H1 (cell line): Measurements from ENCODE around the gene ZNF407. TPM values are rescaled to one million over a fixed set of nuclear protein-coding genes. Genes with fewer than 3 reads are reported as not detected.

ENCODE experiments used
- CTCF ChIA-PET: fragments of 300-600 bp; sonication (Branson Sonifier 250); formaldehyde crosslinking; loops from one replicate; lab custom pipeline; 2021; ENCODE audit not compliant: partially characterized antibody; lab: Charles Lee
- POLR2A ChIA-PET: fragments of 300-600 bp; sonication (Branson Sonifier 250); formaldehyde crosslinking; loops from one replicate; lab custom pipeline; 2021; ENCODE audit warnings: inconsistent platforms; ENCODE audit not compliant: partially characterized antibody; lab: Charles Lee
- DNase-seq, 2 experiments: peaks; one replicate each; pipeline versions ENCODE4 v3.0.0 to v3.0.0-alpha.2; 2010 to 2022; ENCODE audit warnings: low spot score in 2 of 2, low read depth in 1 of 2, mixed read lengths in 1 of 2
- FAIRE-seq: peaks from 2 replicates; lab custom pipeline; 2011; peaks lifted over from hg19 to GRCh38; lab: Jason Lieb, UNC
- H2AFZ ChIP-seq: 2 replicates; pipeline ENCODE4 v1.8.1; 2012; ENCODE audit warnings: low read length, inconsistent platforms
- H2AK5ac ChIP-seq: 2 replicates; pipeline ENCODE4 v1.6.1; 2013; ENCODE audit warnings: low read depth, low read length
- H2BK120ac ChIP-seq: replicated peaks from 2 replicates; pipeline ENCODE3; 2013; ENCODE audit warnings: low read depth, low read length, inconsistent platforms
- H2BK12ac ChIP-seq: 2 replicates; pipeline ENCODE4 v1.6.1; 2013; ENCODE audit warnings: low read depth, low read length
- H2BK15ac ChIP-seq: 2 replicates; pipeline ENCODE4 v1.6.1; 2013; ENCODE audit warnings: low read length
- H2BK20ac ChIP-seq: 2 replicates; pipeline ENCODE4 v1.6.1; 2013; ENCODE audit warnings: low read length
- H2BK5ac ChIP-seq: 2 replicates; pipeline ENCODE4 v1.6.1; 2013; ENCODE audit warnings: low read depth, low read length
- H3K14ac ChIP-seq: 2 replicates; pipeline ENCODE4 v1.6.1; 2013; ENCODE audit warnings: inconsistent platforms; ENCODE audit not compliant: insufficient read length
- H3K18ac ChIP-seq: 2 replicates; pipeline ENCODE4 v1.6.1; 2013; ENCODE audit warnings: low read length; ENCODE audit errors: extremely low read depth
- H3K23ac ChIP-seq: 2 replicates; pipeline ENCODE4 v1.6.1; 2013; ENCODE audit warnings: inconsistent platforms; ENCODE audit not compliant: insufficient read length
- H3K23me2 ChIP-seq: 2 replicates; pipeline ENCODE4 v1.6.1; 2013; ENCODE audit warnings: low read depth, low read length
- H3K27ac ChIP-seq: 2 replicates; pipeline ENCODE4 v1.6.1; 2011; ENCODE audit warnings: low read depth, low read length, inconsistent platforms
- H3K27me3 ChIP-seq, 4 experiments: replicated peaks in 1 of 4; 1 replicate in 1 of 4; 2 replicates in 3 of 4; pipeline versions ENCODE4 v1.6.1 to v1.8.1; 2011 to 2013; ENCODE audit warnings: low read length in 3 of 4, mild to moderate bottlenecking in 3 of 4, inconsistent platforms in 2 of 4, mixed read lengths in 2 of 4, moderate library complexity in 1 of 4; ENCODE audit not compliant: control insufficient read depth in 3 of 4, insufficient read depth in 3 of 4; ENCODE audit errors: extremely low read depth in 1 of 4
- H3K36me3 ChIP-seq, 4 experiments: 2 replicates each; pipeline versions ENCODE4 v1.6.1 to v1.8.1; 2011 to 2013; ENCODE audit warnings: mild to moderate bottlenecking in 4 of 4, low read length in 3 of 4, moderate library complexity in 2 of 4, control low read depth in 1 of 4, inconsistent platforms in 1 of 4; ENCODE audit not compliant: insufficient read depth in 4 of 4, control insufficient read depth in 2 of 4
- H3K4ac ChIP-seq: replicated peaks from 2 replicates; pipeline ENCODE3; 2013; ENCODE audit warnings: low read length, low read depth, mixed read lengths, inconsistent platforms; ENCODE audit not compliant: insufficient read length
- H3K4me1 ChIP-seq, 4 experiments: replicated peaks in 1 of 4; 1 replicate in 1 of 4; 2 replicates in 3 of 4; pipeline versions ENCODE4 v1.6.1 to v1.8.1; 2011 to 2013; ENCODE audit warnings: low read length in 3 of 4, inconsistent platforms in 2 of 4, mixed read lengths in 1 of 4; ENCODE audit not compliant: insufficient read depth in 4 of 4, control insufficient read depth in 3 of 4
- H3K4me2 ChIP-seq, 2 experiments: 2 replicates each; pipeline versions ENCODE4 v1.6.1 to v1.8.1; 2011 to 2013; ENCODE audit warnings: low read depth in 2 of 2, low read length in 2 of 2, control low read depth in 1 of 2, inconsistent platforms in 1 of 2, mild to moderate bottlenecking in 1 of 2; ENCODE audit not compliant: insufficient read depth in 1 of 2
- H3K4me3 ChIP-seq, 4 experiments: fragments of 200-600, 300-600 bp in 1 of 4; sonication (generic), shearing (Covaris generic), sonication (Bioruptor Twin) in 1 of 4; 2 replicates each; pipeline versions ENCODE4 v1.5.1 to v1.8.1; 2011 to 2016; ENCODE audit warnings: low read length in 4 of 4, low read depth in 3 of 4, control low read depth in 2 of 4, inconsistent platforms in 2 of 4, mild to moderate bottlenecking in 2 of 4, mixed read lengths in 1 of 4, moderate library complexity in 1 of 4; ENCODE audit not compliant: insufficient read depth in 2 of 4; ENCODE audit errors: extremely low read depth in 1 of 4
- H3K56ac ChIP-seq: replicated peaks from 2 replicates; pipeline ENCODE3; 2013; ENCODE audit warnings: low read depth, mild to moderate bottlenecking, mixed read lengths, low read length, inconsistent platforms; ENCODE audit not compliant: insufficient read length
- H3K79me1 ChIP-seq: 2 replicates; pipeline ENCODE4 v1.6.1; 2013; ENCODE audit warnings: low read depth, low read length, control low read depth
- H3K79me2 ChIP-seq, 2 experiments: 2 replicates each; pipeline versions ENCODE4 v1.6.1 to v1.8.1; 2012 to 2013; ENCODE audit warnings: low read length in 2 of 2, mild to moderate bottlenecking in 2 of 2, inconsistent platforms in 1 of 2; ENCODE audit not compliant: insufficient read depth in 2 of 2, control insufficient read depth in 1 of 2
- H3K9ac ChIP-seq, 4 experiments: replicated peaks in 1 of 4; 1 replicate in 1 of 4; 2 replicates in 3 of 4; pipeline versions ENCODE4 v1.6.1 to v1.8.1; 2011 to 2013; ENCODE audit warnings: low read depth in 3 of 4, low read length in 3 of 4, control low read depth in 2 of 4, mild to moderate bottlenecking in 2 of 4, moderate library complexity in 2 of 4, inconsistent platforms in 1 of 4; ENCODE audit errors: extremely low read depth in 1 of 4
- H3K9me3 ChIP-seq, 2 experiments: 2 replicates each; pipeline versions ENCODE4 v1.6.1 to v1.8.1; 2012 to 2013; ENCODE audit warnings: mild to moderate bottlenecking in 2 of 2, moderate library complexity in 2 of 2, control low read depth in 1 of 2, inconsistent platforms in 1 of 2, low read depth in 1 of 2, low read length in 1 of 2, mixed read lengths in 1 of 2; ENCODE audit not compliant: insufficient read depth in 2 of 2
- H4K20me1 ChIP-seq, 2 experiments: replicated peaks in 1 of 2; 2 replicates each; pipeline versions ENCODE3 to v1.8.1; 2011 to 2013; ENCODE audit warnings: inconsistent platforms in 2 of 2, low read length in 2 of 2, mild to moderate bottlenecking in 1 of 2; ENCODE audit not compliant: insufficient read depth in 2 of 2, control insufficient read depth in 1 of 2
- H4K5ac ChIP-seq: 2 replicates; pipeline ENCODE4 v1.6.1; 2013; ENCODE audit warnings: low read length, low read depth, mixed read lengths, inconsistent platforms; ENCODE audit not compliant: insufficient read length
- H4K8ac ChIP-seq: 2 replicates; pipeline ENCODE4 v1.8.0; 2013; ENCODE audit warnings: mild to moderate bottlenecking, moderate library complexity, low read length, inconsistent platforms; ENCODE audit not compliant: insufficient read depth; ENCODE audit errors: extremely low read depth
- H4K91ac ChIP-seq: replicated peaks from 2 replicates; pipeline ENCODE3; 2013; ENCODE audit warnings: low read length, mixed read lengths, inconsistent platforms; ENCODE audit not compliant: insufficient read length
- CHD1 ChIP-seq: IDR thresholded peaks from 2 replicates; pipeline ENCODE4 v1.6.1; 2012; ENCODE audit warnings: low read depth, low read length, improper control_type of control experiment
- CHD2 ChIP-seq: IDR thresholded peaks from 2 replicates; pipeline ENCODE4 v1.6.1; 2012; ENCODE audit warnings: low read length, improper control_type of control experiment
- CTBP2 ChIP-seq: IDR thresholded peaks from 2 replicates; pipeline ENCODE4 v1.7.0; 2011; ENCODE audit warnings: borderline replicate concordance, mild to moderate bottlenecking, moderate library complexity, mixed read lengths, low read length; ENCODE audit not compliant: insufficient read depth, insufficient read length
- EZH2 ChIP-seq: fragments of 200-600 bp; sonication (generic); IDR thresholded peaks from 2 replicates; pipeline ENCODE4 v1.7.1; 2012; ENCODE audit warnings: low read depth, mild to moderate bottlenecking, moderate library complexity, low read length, inconsistent platforms; ENCODE audit not compliant: severe bottlenecking
- JUN ChIP-seq: IDR thresholded peaks from 2 replicates; pipeline ENCODE4 v1.6.1; 2011; ENCODE audit warnings: low read depth, mild to moderate bottlenecking, improper control_type of control experiment, low read length
- KDM5A ChIP-seq: fragments of 200-600 bp; IDR thresholded peaks from 2 replicates; pipeline ENCODE4 v1.7.1; 2012; ENCODE audit warnings: mild to moderate bottlenecking, low read length, inconsistent platforms, mixed read lengths
- NRF1 ChIP-seq: IDR thresholded peaks from 2 replicates; pipeline ENCODE4 v1.6.1; 2011; ENCODE audit warnings: mild to moderate bottlenecking, low read depth, low read length, improper control_type of control experiment
- PHF8 ChIP-seq: fragments of 200-600 bp; sonication (generic); conservative IDR thresholded peaks from 2 replicates; pipeline ENCODE4 v1.7.1; 2012; ENCODE audit warnings: low read depth, mild to moderate bottlenecking, inconsistent platforms, low read length, moderate library complexity
- POU5F1 ChIP-seq: IDR thresholded peaks from 2 replicates; pipeline ENCODE4 v1.6.1; 2011; ENCODE audit warnings: low read depth, mild to moderate bottlenecking, low read length, moderate library complexity
- TAF1 ChIP-seq: IDR thresholded peaks from 2 replicates; pipeline ENCODE4 v1.6.1; 2011; ENCODE audit warnings: mild to moderate bottlenecking, low read depth, low read length
- TAF7 ChIP-seq: optimal IDR thresholded peaks from 2 replicates; pipeline ENCODE3; 2011; ENCODE audit warnings: low read depth, mild to moderate bottlenecking, inconsistent platforms, low read length, moderate library complexity, borderline replicate concordance
- TCF12 ChIP-seq: IDR thresholded peaks from 2 replicates; pipeline ENCODE4 v1.6.1; 2011; ENCODE audit warnings: low read depth, mild to moderate bottlenecking, low read length
- ZNF274 ChIP-seq: IDR thresholded peaks from 2 replicates; pipeline ENCODE4 v1.7.0; 2012; ENCODE audit warnings: low read length, borderline replicate concordance; ENCODE audit errors: extremely low read depth
- WGBS, 2 experiments: shearing (Covaris generic) in 1 of 2; methylation state at CpG; one replicate each; pipeline versions ENCODE4 v1.1.6 to v1.1.7; 2013 to 2015; ENCODE audit warnings: low lambda C conversion rate in 2 of 2, mixed read lengths in 2 of 2, inconsistent platforms in 1 of 2, low coverage in 1 of 2, missing lambda C conversion rate in 1 of 2; ENCODE audit not compliant: insufficient replicate concordance in 2 of 2, insufficient coverage in 1 of 2, insufficient read length in 1 of 2; ENCODE audit errors: extremely low coverage in 1 of 2, missing lambda C conversion rate in 1 of 2; 5-methylcytosine and 5-hydroxymethylcytosine counted together
- polyA plus RNA-seq, 7 experiments: library from polyadenylated mRNA; depleted of rRNA in 3 of 7; stranded (reverse) in 5 of 7; unstranded in 2 of 7; fragments of >200 nt in 5 of 7; fragments of 200-250 nt in 2 of 7; gene quantifications; 1 replicate in 5 of 7; 2 replicates in 1 of 7; 4 replicates in 1 of 7; pipeline versions ENCODE4 v1.2.1 to v1.2.3, GENCODE V29; 2011 to 2013; ENCODE audit warnings: missing spikeins in 2 of 7, mixed read lengths in 2 of 7
- total RNA-seq: library from RNA; stranded (reverse); fragmentation: NEBNext Ultra II Directional; extraction: Animal tissue kit (Norgen Biotek cat#: 25700); gene quantifications from 2 replicates; pipeline ENCODE4 v1.2.1, GENCODE V29; 2021

ZNF407 gene
- total and polyA plus RNA-seq, 2 of the 8 experiments (the other 6 are each of a cell fraction or from before 2014, with no cell fraction given): 1.5 to 6.8 TPM

- 77% methylated on average over 2 of the region's 2 CpGs; no CpG with 5 or more reads in 1 of the 2 experiments for WGBS, 2 experiments
- no peak overlapping the region for H3K27ac ChIP-seq
- no peak for FAIRE-seq
- TF ChIP-seq CHD2: no peak
- no peak for TF ChIP-seq TCF12
- no peak for TF ChIP-seq TAF1
- no peak for TF ChIP-seq TAF7
- no peak for TF ChIP-seq ZNF274
- TF ChIP-seq POU5F1: no peak
- TF ChIP-seq EZH2: no peak
- no peak for TF ChIP-seq CHD1
- no peak for TF ChIP-seq NRF1
- no peak for TF ChIP-seq JUN
- TF ChIP-seq KDM5A: no peak
- TF ChIP-seq CTBP2: no peak
- TF ChIP-seq PHF8: no peak
These were observed 124.6 kb downstream of the ZNF407 start for GRCh38 chr18:74722237-74722636.

More at GRCh38 chr18:74722237-74722636, 124.6 kb downstream of the ZNF407 start:
- Histone ChIP-seq H4K5ac (no peak overlapping the region), H3K9me3 (no peaks in the 10 kb centered on the region), H3K4me1 (no peaks in the 10 kb centered on the region), H3K79me1 (no peaks in the 10 kb centered on the region; the same call in 1 of the 2 replicates), H3K4me2 (no peak overlapping the region), H2AK5ac (no peak overlapping the region), H3K4ac (no peak overlapping the region), H3K9ac (no peak overlapping the region), H4K8ac (no peak overlapping the region), H3K23me2 (no peaks in the 10 kb centered on the region), H3K56ac (no peak overlapping the region), H3K36me3 (no peaks in the 10 kb centered on the region), H3K4me3 (no peak overlapping the region), H3K23ac (no peak overlapping the region), H4K91ac (no peak overlapping the region), H2AFZ (no peak overlapping the region), H3K14ac (no peak overlapping the region), H2BK12ac (no peak overlapping the region), H2BK20ac (no peak overlapping the region), H3K18ac (no peak overlapping the region), H2BK15ac (no peak overlapping the region), H3K79me2 (no peaks in the 10 kb centered on the region), H2BK5ac (no peak overlapping the region), H4K20me1 (no peaks in the 10 kb centered on the region), H3K27me3 (no peaks in the 10 kb centered on the region), H2BK120ac (no peak overlapping the region)
- ChIA-PET POLR2A (no interaction called here), CTCF (interaction anchor here (0.6 to 0.7 kb wide), 2 partner anchors 220 to 1848 kb away, joined by 3 read pairs; no protein-coding TSS in a partner anchor)
- no peak for DNase-seq
